Measurements from ENCODE around the gene CYYR1.

DNA sequence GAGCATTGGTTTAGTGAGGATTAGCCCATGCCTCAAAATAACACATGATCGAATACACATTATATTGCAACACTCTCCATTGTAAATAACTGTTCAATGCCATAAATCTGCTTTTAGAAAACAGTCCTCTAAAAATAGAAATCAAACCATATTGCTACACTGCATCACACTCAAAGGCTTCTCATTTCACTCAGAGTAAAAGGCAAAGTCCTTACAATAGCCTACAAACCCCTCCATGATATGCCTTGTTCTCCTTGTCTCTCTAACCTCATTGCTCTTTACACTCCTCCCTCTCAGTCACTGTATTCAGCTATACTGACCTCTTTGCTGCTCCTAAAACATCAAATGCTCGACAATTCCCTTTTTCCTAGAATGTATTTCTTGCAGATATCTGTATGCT, 64.2 kb downstream of the CYYR1 start:
- TF ChIP-seq POLR2A (IDR thresholded peaks at IDR 0.05) (no peak), POLR2AphosphoS5 (IDR thresholded peaks at IDR 0.05) (no peak)
- TF ChIP-seq, protein P1, sequence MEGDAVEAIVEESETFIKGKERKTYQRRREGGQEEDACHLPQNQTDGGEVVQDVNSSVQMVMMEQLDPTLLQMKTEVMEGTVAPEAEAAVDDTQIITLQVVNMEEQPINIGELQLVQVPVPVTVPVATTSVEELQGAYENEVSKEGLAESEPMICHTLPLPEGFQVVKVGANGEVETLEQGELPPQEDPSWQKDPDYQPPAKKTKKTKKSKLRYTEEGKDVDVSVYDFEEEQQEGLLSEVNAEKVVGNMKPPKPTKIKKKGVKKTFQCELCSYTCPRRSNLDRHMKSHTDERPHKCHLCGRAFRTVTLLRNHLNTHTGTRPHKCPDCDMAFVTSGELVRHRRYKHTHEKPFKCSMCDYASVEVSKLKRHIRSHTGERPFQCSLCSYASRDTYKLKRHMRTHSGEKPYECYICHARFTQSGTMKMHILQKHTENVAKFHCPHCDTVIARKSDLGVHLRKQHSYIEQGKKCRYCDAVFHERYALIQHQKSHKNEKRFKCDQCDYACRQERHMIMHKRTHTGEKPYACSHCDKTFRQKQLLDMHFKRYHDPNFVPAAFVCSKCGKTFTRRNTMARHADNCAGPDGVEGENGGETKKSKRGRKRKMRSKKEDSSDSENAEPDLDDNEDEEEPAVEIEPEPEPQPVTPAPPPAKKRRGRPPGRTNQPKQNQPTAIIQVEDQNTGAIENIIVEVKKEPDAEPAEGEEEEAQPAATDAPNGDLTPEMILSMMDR (IDR thresholded peaks at IDR 0.05): no peak

All from upper lobe of left lung (tissue), 4 donors.